Measurements from ENCODE around the gene SLX1B. TPM values are rescaled to one million over a fixed set of nuclear protein-coding genes. Genes with fewer than 3 reads are reported as not detected.
A peak's percentile ranks its signal among the peaks of the same experiment; 100 is the strongest.
"Not testable (repeated sequence)": the region's sequence is repeated elsewhere in the genome, so short reads cannot be mapped to it uniquely, and the experiment has no call there.

Gene SLX1B
- polyA plus RNA-seq: 10 to 100 TPM; 36.7 to 70.2 (median 60.5) TPM
- long read RNA-seq, donor 1: 0 reads
- long read RNA-seq, donor 2, transcript SLX1B-201 (6 exons, 1,165 nt): major isoform, 19 of 19 reads
- long read RNA-seq, donor 2, partial matches to known transcripts: 0 of 19 reads
- long read RNA-seq, donor 2, other reads (novel, unspliced or antisense): 0 of 19 reads
- long read RNA-seq, donor 3, transcript SLX1B-201 (6 exons, 1,165 nt): major isoform, 14 of 23 reads
- long read RNA-seq, donor 3, partial matches to known transcripts: 8 of 23 reads
- long read RNA-seq, donor 3, other reads (novel, unspliced or antisense): 0 of 23 reads
- long read RNA-seq, donor 4: 0 reads
- long read RNA-seq, donor 5, transcript SLX1B-201 (6 exons, 1,165 nt): major isoform, 6 of 8 reads
- long read RNA-seq, donor 5, partial matches to known transcripts: 0 of 8 reads
- long read RNA-seq, donor 5, other reads (novel, unspliced or antisense): 0 of 8 reads
- long read RNA-seq, donor 6, transcript SLX1B-201 (6 exons, 1,165 nt): major isoform, 18 of 18 reads
- long read RNA-seq, donor 6, partial matches to known transcripts: 0 of 18 reads
- long read RNA-seq, donor 6, other reads (novel, unspliced or antisense): 0 of 18 reads
- long read RNA-seq, donor 7, transcript SLX1B-201 (6 exons, 1,165 nt): major isoform, 11 of 11 reads
- long read RNA-seq, donor 7, partial matches to known transcripts: 0 of 11 reads
- long read RNA-seq, donor 7, other reads (novel, unspliced or antisense): 0 of 11 reads
- long read RNA-seq, donor 8, partial matches to known transcripts: 0 of 2 reads
- long read RNA-seq, donor 8, other reads (novel, unspliced or antisense): 0 of 2 reads
- long read RNA-seq, donor 9, transcript SLX1B-201 (6 exons, 1,165 nt): major isoform, 8 of 10 reads
- long read RNA-seq, donor 9, partial matches to known transcripts: 0 of 10 reads
- long read RNA-seq, donor 9, other reads (novel, unspliced or antisense): 0 of 10 reads
- long read RNA-seq, donor 10, transcript SLX1B-201 (6 exons, 1,165 nt): major isoform, 13 of 16 reads
- long read RNA-seq, donor 10, partial matches to known transcripts: 0 of 16 reads
- long read RNA-seq, donor 10, other reads (novel, unspliced or antisense): 0 of 16 reads

GRCh38 chr16:29454269-29454668 lies at the start of gene SLX1B, which contains the start of gene BOLA2:
TSS of gene SLX1B (plus strand) at chr16:29454533.
TSS of gene BOLA2 (minus strand) at chr16:29454351. CDS start at chr16:29454253, 98 bp downstream.
- H3K4me1 ChIP-seq (ENCODE audit: control insufficient read depth in 3 of 3, insufficient read depth in 2 of 3, low read depth in 1 of 3, low read length in 2 of 3); DNase-seq; H3K9me3 ChIP-seq (ENCODE audit: control insufficient read depth in 2 of 2, insufficient read depth in 1 of 2, low read depth in 1 of 2, low read length in 1 of 2); H3K27me3 ChIP-seq (ENCODE audit: control insufficient read depth in 3 of 3, insufficient read depth in 3 of 3, low read length in 3 of 3); H3K27ac ChIP-seq (ENCODE audit: low read depth in 1 of 3, low read length in 2 of 3); H3K4me3 ChIP-seq (ENCODE audit: low read depth in 1 of 3, low read length in 3 of 3); H3K36me3 ChIP-seq (ENCODE audit: control insufficient read depth in 3 of 3, insufficient read depth in 2 of 3, low read depth in 1 of 3, low read length in 3 of 3): not testable (repeated sequence)
- FAIRE-seq: peak; percentile 44
- WGBS, 3 donors: no CpG with 5 or more reads among the region's 33 CpGs

GRCh38 chr16:29405249-29405648 lies 49.1 kb upstream of the SLX1B start:
- H3K27me3 ChIP-seq (ENCODE audit: control insufficient read depth in 3 of 3, insufficient read depth in 3 of 3, low read length in 3 of 3); FAIRE-seq; H3K9me3 ChIP-seq (ENCODE audit: control insufficient read depth in 2 of 2, insufficient read depth in 1 of 2, low read depth in 1 of 2, low read length in 1 of 2); H3K36me3 ChIP-seq (ENCODE audit: control insufficient read depth in 3 of 3, insufficient read depth in 2 of 3, low read depth in 1 of 3, low read length in 3 of 3); H3K27ac ChIP-seq (ENCODE audit: low read depth in 1 of 3, low read length in 2 of 3); H3K4me3 ChIP-seq (ENCODE audit: low read depth in 1 of 3, low read length in 3 of 3); H3K4me1 ChIP-seq (ENCODE audit: control insufficient read depth in 3 of 3, insufficient read depth in 2 of 3, low read depth in 1 of 3, low read length in 2 of 3): not testable (repeated sequence)
- peak; percentile 0 to 11 for DNase-seq
- 70 to 80% (median 71%) methylated on average over 7 of the region's 7 CpGs for WGBS, 3 donors

- WGBS, 3 donors: 96 to 97% (median 97%) methylated on average over 2 of the region's 2 CpGs
- H3K36me3 ChIP-seq (ENCODE audit: control insufficient read depth in 3 of 3, insufficient read depth in 2 of 3, low read depth in 1 of 3, low read length in 3 of 3); FAIRE-seq; H3K27ac ChIP-seq (ENCODE audit: low read depth in 1 of 3, low read length in 2 of 3); H3K4me3 ChIP-seq (ENCODE audit: low read depth in 1 of 3, low read length in 3 of 3); DNase-seq; H3K9me3 ChIP-seq (ENCODE audit: control insufficient read depth in 2 of 2, insufficient read depth in 1 of 2, low read depth in 1 of 2, low read length in 1 of 2); H3K27me3 ChIP-seq (ENCODE audit: control insufficient read depth in 3 of 3, insufficient read depth in 3 of 3, low read length in 3 of 3); H3K4me1 ChIP-seq (ENCODE audit: control insufficient read depth in 3 of 3, insufficient read depth in 2 of 3, low read depth in 1 of 3, low read length in 2 of 3): not testable (repeated sequence)
Measured at GRCh38 chr16:29423587-29423986, 30.7 kb upstream of the SLX1B start.

GRCh38 chr16:29425390-29425789 lies 28.9 kb upstream of the SLX1B start:
- FAIRE-seq; H3K27ac ChIP-seq (ENCODE audit: low read depth in 1 of 3, low read length in 2 of 3); DNase-seq; H3K27me3 ChIP-seq (ENCODE audit: control insufficient read depth in 3 of 3, insufficient read depth in 3 of 3, low read length in 3 of 3); H3K36me3 ChIP-seq (ENCODE audit: control insufficient read depth in 3 of 3, insufficient read depth in 2 of 3, low read depth in 1 of 3, low read length in 3 of 3); H3K9me3 ChIP-seq (ENCODE audit: control insufficient read depth in 2 of 2, insufficient read depth in 1 of 2, low read depth in 1 of 2, low read length in 1 of 2); H3K4me1 ChIP-seq (ENCODE audit: control insufficient read depth in 3 of 3, insufficient read depth in 2 of 3, low read depth in 1 of 3, low read length in 2 of 3); H3K4me3 ChIP-seq (ENCODE audit: low read depth in 1 of 3, low read length in 3 of 3): not testable (repeated sequence)
- WGBS, 3 donors: 95 to 100% (median 98%) methylated on average over 3 of the region's 3 CpGs

- H3K27me3 ChIP-seq (ENCODE audit: control insufficient read depth in 3 of 3, insufficient read depth in 3 of 3, low read length in 3 of 3); H3K4me1 ChIP-seq (ENCODE audit: control insufficient read depth in 3 of 3, insufficient read depth in 2 of 3, low read depth in 1 of 3, low read length in 2 of 3); FAIRE-seq; H3K36me3 ChIP-seq (ENCODE audit: control insufficient read depth in 3 of 3, insufficient read depth in 2 of 3, low read depth in 1 of 3, low read length in 3 of 3); DNase-seq; H3K4me3 ChIP-seq (ENCODE audit: low read depth in 1 of 3, low read length in 3 of 3); H3K9me3 ChIP-seq (ENCODE audit: control insufficient read depth in 2 of 2, insufficient read depth in 1 of 2, low read depth in 1 of 2, low read length in 1 of 2); H3K27ac ChIP-seq (ENCODE audit: low read depth in 1 of 3, low read length in 2 of 3): not testable (repeated sequence)
- WGBS, 3 donors: no CpG with 5 or more reads among the region's 21 CpGs
Measured at GRCh38 chr16:29453754-29454153, 579 bp upstream of the SLX1B start.

GRCh38 chr16:29454828-29455227 lies 495 bp downstream of the SLX1B start:
- not testable (repeated sequence) for H3K4me1 ChIP-seq (ENCODE audit: control insufficient read depth in 3 of 3, insufficient read depth in 2 of 3, low read depth in 1 of 3, low read length in 2 of 3); H3K36me3 ChIP-seq (ENCODE audit: control insufficient read depth in 3 of 3, insufficient read depth in 2 of 3, low read depth in 1 of 3, low read length in 3 of 3); H3K27ac ChIP-seq (ENCODE audit: low read depth in 1 of 3, low read length in 2 of 3); DNase-seq; H3K9me3 ChIP-seq (ENCODE audit: control insufficient read depth in 2 of 2, insufficient read depth in 1 of 2, low read depth in 1 of 2, low read length in 1 of 2); FAIRE-seq; H3K4me3 ChIP-seq (ENCODE audit: low read depth in 1 of 3, low read length in 3 of 3); H3K27me3 ChIP-seq (ENCODE audit: control insufficient read depth in 3 of 3, insufficient read depth in 3 of 3, low read length in 3 of 3)
- no CpG with 5 or more reads among the region's 29 CpGs for WGBS, 3 donors

- not testable (repeated sequence) for H3K9me3 ChIP-seq (ENCODE audit: control insufficient read depth in 2 of 2, insufficient read depth in 1 of 2, low read depth in 1 of 2, low read length in 1 of 2); DNase-seq; H3K27me3 ChIP-seq (ENCODE audit: control insufficient read depth in 3 of 3, insufficient read depth in 3 of 3, low read length in 3 of 3); H3K4me1 ChIP-seq (ENCODE audit: control insufficient read depth in 3 of 3, insufficient read depth in 2 of 3, low read depth in 1 of 3, low read length in 2 of 3); H3K36me3 ChIP-seq (ENCODE audit: control insufficient read depth in 3 of 3, insufficient read depth in 2 of 3, low read depth in 1 of 3, low read length in 3 of 3); H3K4me3 ChIP-seq (ENCODE audit: low read depth in 1 of 3, low read length in 3 of 3); FAIRE-seq
- WGBS, 3 donors: 37 to 72% (median 55%) methylated on average over 1 of the region's 2 CpGs
- peak overlapping the region in 1 of 3 donors; percentile 74 for H3K27ac ChIP-seq (ENCODE audit: low read depth in 1 of 3, low read length in 2 of 3)
Measured at GRCh38 chr16:29457660-29458059, 3.3 kb downstream of the SLX1B start.

All from small intestine (tissue), 16 donors.